IPS-NIHi11 (cell line): Measurements from ENCODE around the gene KIF12.

ENCODE experiments used
- DNase-seq: peaks from one replicate; pipeline ENCODE4 v3.0.0; 2012; ENCODE audit warnings: mixed read lengths, low spot score

The KIF12 gene

DNA sequence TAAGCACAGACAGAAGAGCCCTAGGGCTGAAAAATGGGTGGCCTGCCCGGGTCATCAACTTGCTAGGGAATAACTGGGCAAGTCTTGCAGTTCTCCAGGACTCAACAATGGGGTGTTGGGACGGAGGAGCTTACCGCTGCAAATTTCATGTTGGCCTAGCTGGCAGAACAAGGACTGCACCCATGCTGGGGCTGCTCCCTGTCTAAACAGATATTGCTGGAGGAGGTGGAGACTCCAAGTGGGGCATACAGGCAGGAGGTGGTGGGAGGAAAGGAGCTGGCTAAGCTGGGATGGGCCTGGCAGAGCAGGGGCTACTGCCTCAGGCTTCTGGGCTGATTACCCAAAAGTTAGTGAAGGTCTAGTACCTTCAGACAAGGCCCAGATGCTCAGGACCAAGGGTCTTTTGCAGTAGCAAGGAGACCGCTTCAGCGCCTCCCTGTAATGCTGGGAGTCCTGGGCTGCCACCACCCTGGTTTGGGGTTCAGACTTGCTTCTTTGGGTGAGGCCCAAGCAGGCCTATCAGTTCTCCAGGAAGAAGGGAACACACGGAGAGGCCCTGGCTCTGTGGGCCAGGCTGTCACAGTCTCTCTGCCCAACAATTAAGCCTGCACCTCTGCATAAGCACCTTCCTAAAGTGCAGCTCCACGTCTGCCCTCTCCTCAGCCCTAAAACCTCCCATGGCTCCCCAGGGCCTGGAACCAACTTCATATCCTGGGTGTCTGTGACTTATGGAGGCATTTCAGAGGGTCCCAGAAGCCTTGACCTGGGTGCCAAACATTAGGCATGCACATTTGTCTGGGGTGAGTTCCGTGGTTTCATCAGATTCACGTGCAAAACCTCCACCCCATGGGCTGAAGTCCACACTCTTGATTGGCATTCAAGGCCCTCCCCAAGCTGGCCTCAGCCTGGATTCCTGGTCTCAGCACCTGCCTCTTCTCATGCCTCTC lies 24.2 kb upstream of the KIF12 start:
- DNase-seq = no peak

GRCh38 chr9:114122136-114123027 lies 23.3 kb upstream of the KIF12 start:
- no peak for DNase-seq

- DNase-seq = no peak
These were observed 22.4 kb upstream of the KIF12 start for GRCh38 chr9:114121227-114122135.

GRCh38 chr9:114120192-114121014 lies 21.3 kb upstream of the KIF12 start:
- no peak for DNase-seq

GRCh38 chr9:114119242-114120191 lies 20.4 kb upstream of the KIF12 start:
- DNase-seq = no peak

DNA sequence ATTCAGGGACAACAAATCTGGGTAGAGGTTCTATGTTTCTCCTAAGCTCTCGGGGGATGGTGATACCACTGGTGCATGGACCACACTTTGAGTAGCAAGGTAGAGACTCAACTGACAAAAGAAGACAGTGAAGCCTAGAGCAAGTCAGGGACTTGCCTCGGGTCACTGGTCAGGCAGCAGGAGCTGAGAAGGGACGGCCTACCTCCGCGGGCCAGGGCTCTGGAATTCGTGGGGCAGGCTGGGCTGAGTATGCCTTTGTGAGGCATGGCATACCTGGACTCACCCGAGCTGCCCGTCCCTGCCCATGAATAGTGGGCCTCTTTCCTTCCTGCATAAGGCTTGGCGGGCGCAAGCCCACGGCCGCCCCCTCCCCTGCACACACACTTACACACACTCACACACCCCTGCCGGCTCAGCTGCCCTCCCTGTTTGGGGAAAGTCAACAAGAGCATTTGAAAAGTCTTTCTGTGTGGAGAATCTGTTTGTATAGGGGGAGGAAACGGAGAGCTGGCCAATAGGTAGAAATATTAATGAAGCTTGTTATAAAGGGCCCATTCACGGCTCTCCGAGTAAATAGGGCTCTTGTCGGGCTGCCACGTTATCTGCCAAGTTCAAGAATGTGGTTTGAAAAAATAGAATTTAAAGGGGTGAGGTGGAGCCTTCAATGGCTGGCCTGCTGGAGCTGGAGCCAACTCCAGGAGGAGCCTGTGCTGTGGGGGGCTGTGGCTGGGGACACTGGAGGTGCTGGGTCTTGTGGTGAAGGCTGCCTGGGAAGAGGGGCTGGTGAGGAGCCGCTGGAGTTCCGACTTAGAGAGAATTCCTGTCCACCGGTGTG lies 19.1 kb upstream of the KIF12 start:
- no peak for DNase-seq

GRCh38 chr9:114117614-114117995 lies 18.5 kb upstream of the KIF12 start:
- no peak for DNase-seq

GRCh38 chr9:114116126-114116747 lies 17.1 kb upstream of the KIF12 start:
- DNase-seq = no peak

DNA sequence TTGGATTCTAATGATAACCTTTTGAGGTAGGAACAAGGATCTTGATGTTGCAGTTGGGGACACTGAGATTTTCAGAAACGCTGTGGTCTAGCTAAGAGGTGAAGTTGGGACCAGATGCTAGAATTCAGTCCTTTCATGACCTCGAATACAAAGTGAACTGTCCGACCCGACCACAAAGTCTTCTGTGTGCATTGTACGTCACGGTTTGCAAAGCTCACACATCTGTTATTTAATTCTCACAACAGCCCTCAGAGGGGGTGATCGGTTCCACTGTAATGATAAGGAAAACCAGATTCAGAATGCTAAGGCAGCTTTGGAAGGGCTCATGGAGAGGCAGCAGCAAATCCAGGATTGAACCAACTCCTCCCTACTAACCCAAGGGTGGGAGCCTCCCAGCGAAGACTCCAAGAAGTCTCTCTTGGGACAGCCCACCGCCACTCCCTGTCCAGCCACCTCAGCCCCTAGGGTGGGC lies 16.6 kb upstream of the KIF12 start:
- DNase-seq = no peak

DNA sequence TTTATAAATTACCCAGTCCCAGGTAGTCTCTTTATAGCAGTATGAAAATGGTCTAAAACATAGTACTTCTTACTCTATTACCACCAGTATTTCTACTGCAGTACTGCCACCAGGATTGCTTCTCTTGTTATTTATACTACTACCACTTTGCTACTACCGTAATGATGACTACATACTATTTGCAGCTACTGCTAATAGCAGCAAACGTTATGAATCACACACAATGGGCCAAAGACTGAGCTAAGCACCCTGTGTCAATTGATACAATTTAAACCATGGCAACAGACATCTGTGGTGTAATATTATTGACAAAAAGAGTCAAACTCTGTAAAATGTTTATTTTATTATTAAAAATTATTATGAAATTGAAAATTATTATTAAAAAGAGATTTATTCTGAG lies 15.3 kb upstream of the KIF12 start:
- no peak for DNase-seq

DNA sequence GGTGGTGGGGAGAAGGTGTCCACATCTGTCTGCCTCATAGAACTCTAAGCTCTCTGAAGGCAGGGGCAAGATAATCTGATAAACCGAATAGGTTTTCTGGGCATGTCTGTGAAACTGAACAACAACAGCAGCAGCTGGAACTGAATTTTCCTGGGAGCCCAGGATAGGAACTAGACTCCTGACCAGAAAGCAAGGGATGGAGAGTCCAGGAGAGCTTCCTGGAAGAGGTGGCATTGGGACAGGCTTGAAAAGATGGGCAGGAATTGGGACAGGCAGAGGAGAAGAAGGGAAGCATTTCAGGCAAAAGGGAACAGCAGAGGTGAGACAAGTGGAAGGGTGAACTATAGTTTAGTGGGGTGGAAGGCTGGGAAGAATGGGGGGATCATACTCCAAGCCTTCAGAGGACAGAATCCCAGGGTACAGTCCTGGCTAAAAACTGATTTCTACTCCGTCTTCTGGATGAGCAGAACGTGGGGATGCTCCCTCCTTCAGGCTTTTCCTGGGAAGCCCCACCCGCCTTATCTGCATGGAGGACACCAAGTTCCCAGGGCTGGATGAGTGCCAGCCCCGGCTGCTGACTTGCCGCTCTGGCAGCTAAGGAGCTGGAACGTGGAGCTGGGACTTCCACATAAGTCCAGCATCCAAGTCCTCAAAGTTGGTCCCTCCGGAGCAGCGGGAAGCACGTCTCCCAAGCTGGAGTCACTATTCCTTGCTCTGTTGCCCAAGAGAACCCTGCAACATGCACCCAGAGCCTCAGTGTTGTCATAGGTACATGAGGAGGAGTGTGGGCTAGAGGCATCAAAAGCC lies 13.9 kb upstream of the KIF12 start:
- DNase-seq = no peak

- DNase-seq = no peak
These were observed 13.2 kb upstream of the KIF12 start for GRCh38 chr9:114112325-114112724.

DNA sequence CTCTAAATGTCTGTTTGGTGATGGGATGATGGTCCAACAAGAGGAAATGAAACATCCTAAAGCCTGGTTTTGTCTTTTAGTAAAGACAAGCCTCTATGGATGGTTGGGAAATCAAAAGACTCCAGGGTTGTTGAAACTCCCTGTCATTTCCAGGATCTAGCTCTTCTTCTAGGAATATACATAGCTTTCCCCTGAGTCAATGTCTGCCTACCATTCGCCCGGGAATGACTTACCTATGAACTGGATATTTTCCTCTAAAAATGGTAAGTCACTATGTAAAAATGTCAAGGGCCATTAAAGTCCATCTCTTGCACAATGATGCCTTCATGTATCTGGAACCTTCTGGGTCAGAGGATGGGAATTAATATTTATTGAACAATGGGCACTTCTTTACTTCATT lies 11.1 kb upstream of the KIF12 start:
- no peak for DNase-seq

- DNase-seq = no peak
These were observed 10.0 kb upstream of the KIF12 start for GRCh38 chr9:114109124-114109523.

DNA sequence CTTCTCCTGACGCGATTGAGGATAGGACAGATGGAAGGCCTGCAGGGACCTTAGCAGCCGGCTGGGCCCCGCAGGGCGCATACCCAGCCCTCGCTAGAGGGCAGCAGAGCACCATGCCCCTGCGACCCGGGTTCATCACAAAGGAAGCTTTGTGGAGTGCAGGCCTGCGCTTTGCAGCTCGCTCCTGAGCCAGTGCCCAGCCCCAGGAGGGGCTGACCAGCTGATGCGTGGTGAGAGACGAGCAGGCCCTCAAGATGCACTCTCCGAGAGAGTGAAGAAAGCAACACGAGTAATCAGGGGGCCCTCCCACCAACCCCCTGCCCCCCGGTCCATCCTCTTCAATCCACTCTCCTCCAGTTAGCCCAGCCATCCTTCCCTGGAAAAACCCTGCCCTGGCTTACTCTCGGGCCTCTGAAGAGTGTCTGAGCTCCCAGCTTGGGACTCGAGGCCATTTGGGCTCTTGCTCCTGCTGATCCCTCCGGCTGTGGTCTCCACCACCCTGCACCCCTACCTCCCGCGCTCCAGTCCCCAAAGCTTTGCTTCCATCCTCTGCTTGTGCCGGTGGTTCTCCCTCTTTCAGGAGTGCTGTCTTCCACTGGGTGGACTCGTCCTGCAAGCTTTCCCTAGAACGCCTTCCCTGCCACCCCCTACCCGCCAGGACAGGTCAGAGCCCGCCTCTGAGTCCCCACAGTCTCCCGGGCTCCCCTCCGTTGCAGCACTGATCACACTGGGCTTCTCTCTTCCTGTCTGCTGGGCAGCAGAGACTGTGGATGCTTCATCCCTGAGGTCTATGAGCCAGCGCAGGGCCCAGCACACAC lies 9.1 kb upstream of the KIF12 start:
- peak; percentile 92 for DNase-seq

- DNase-seq = no peak
These were observed 8.4 kb upstream of the KIF12 start for GRCh38 chr9:114107286-114108001.
